ENCODE measurements around the gene POU4F3. TPM values are rescaled to one million over a fixed set of nuclear protein-coding genes. Genes with fewer than 3 reads are reported as not detected.
"Not testable (repeated sequence)": the region's sequence is repeated elsewhere in the genome, so short reads cannot be mapped to it uniquely, and the experiment has no call there.

The POU4F3 gene, protein sequence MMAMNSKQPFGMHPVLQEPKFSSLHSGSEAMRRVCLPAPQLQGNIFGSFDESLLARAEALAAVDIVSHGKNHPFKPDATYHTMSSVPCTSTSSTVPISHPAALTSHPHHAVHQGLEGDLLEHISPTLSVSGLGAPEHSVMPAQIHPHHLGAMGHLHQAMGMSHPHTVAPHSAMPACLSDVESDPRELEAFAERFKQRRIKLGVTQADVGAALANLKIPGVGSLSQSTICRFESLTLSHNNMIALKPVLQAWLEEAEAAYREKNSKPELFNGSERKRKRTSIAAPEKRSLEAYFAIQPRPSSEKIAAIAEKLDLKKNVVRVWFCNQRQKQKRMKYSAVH
- total RNA-seq, result not detected
- long read RNA-seq, result 0 reads

DNA sequence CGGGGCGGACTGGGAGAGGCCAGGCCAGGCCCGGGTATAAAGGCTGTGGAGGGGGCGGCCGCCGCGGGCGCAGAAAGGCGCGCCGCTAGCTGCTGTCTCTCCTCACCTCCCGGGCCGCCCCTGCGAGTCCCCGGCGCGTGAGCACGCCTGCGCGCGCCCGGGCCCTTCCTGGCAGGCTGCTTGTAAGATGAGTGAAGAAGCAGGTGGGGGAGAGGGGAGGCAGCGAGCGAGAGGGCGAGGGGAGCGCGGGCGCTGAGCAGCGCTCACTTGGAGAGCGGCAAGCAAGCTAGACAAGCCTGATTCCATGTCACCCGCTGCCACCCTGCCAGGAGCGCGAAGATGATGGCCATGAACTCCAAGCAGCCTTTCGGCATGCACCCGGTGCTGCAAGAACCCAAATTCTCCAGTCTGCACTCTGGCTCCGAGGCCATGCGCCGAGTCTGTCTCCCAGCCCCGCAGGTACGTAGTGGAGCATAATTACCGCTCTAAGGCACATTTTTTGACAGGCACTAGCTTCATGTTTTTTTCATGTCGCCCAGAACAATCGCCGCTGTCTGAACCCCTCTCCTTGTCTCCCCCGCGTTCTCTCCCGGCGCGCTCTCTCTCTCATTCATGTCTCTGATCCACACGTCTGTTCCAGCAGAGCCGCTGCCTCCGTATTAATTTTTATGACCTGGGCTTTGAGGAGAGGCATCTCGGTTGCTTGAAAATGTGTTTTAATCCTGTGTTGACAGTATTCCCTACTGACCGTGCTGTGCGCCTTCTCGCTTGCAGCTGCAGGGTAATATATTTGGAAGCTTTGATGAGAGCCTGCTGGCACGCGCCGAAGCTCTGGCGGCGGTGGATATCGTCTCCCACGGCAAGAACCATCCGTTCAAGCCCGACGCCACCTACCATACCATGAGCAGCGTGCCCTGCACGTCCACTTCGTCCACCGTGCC is at the start of gene POU4F3:
Gene POU4F3, plus strand, starts transcription at position 66 of the 941 bp plus-strand sequence. Its CDS starts 274 bp downstream, at position 340.
- ATAC-seq (no peak), DNase-seq (no peak)

DNA sequence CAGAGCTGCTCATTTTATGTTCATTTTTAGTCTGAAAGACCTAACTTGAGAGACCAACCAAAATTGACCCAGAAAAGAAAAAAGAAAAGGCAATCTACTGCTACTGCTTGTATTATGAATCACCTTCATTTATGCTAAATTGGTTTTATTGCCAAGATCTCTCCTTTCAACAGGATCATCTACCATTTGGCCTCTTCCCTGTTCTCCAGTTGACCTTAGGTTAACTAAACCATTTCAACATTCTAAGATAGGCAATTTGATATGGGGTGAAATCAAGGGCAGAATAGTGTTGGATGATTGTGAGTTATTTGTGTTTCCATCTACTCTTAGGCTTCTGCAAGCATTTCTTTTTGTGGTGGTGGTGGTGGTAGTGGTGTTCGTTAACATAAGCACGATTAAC is 48.3 kb upstream of the POU4F3 start:
- ATAC-seq, result no peak
- intact Hi-C loops (cut with DNase I, micrococcal nuclease), result loop anchor here in 1 of 2 donors (5.0 kb wide), 1 partner anchor 137 kb away; no protein-coding TSS in a partner anchor

More for the DNA sequence above, at the start of gene POU4F3:
- intact Hi-C loops (cut with DNase I, micrococcal nuclease), result no loop called here

DNA sequence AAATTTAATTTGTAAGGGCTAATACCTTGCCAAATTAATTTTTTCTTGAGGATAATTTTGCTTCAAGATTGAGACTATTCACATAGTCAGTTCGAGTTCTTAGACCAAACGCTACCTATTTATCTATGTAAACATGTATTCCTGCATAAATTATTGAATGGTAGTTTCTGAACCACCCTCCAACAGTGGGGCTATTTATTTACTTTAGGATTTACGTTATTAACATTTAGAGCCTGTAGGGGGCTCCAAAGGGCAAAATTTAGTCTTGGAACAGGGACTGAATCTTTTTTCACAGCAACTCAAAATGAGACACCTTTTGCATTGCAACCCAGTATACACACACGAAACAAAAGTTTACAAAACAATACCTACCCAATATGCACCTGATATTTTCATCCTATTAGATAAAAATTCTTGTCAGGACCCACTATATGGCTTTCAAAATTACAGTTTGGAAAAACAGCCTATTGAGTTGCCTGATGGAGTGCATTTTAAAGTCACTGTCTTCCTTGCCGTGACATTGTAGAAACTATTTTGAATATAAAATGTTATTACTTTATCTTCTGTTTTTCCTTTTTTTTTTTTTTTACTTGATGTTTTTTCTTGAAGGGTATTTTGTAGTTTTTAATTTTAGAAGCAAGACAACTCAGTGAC is 47.1 kb upstream of the POU4F3 start:
- DNase-seq, result no peak
- intact Hi-C loops (cut with DNase I, micrococcal nuclease), result loop anchor here in 1 of 2 donors (5.0 kb wide), 1 partner anchor 136 kb away; no protein-coding TSS in a partner anchor
- ATAC-seq, result peak; percentile 44

More for the DNA sequence above, 48.3 kb upstream of the POU4F3 start:
- DNase-seq, result no peak

DNA sequence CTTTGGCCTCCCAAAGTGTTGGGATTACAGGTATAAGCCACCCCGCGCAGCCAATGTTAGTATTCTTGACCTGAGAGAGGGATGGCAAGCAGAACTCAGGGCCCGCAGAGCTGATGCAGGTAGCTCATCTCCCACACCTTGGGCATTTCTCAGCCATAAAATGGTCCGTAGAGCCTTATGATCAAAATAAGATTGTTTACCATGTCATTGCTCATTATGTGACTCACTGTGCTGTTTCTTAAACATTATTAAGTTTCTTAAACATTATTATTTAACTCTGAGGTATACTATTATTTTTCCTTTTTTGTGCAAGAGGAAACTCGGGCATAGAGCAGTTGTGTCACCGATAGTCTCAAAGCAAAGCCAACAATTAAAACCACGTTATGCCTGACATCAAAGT is 42.4 kb upstream of the POU4F3 start:
- intact Hi-C loops (cut with DNase I, micrococcal nuclease), result no loop called here
- ATAC-seq (no peak), DNase-seq (no peak)

DNA sequence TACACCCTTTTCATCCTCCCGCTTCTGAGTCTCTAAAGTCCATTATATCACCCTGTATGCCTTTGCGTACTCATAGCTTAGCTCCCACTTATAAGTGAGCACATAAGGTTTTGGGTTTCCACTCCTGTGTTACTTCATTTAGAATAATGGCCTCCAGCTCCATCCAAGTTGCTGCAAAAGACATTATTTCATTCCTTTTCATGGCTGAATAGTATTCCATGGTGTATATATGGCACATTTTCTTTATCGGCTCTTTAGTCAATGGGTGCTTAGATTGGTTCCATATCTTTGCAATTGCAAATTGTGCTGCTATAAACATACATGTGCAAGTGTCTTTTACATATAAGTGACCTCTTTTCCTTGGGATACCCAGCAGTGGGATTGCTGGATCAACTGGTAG is 39.7 kb upstream of the POU4F3 start:
- intact Hi-C loops (cut with DNase I, micrococcal nuclease); DNase-seq; ATAC-seq: not testable (repeated sequence)

DNA sequence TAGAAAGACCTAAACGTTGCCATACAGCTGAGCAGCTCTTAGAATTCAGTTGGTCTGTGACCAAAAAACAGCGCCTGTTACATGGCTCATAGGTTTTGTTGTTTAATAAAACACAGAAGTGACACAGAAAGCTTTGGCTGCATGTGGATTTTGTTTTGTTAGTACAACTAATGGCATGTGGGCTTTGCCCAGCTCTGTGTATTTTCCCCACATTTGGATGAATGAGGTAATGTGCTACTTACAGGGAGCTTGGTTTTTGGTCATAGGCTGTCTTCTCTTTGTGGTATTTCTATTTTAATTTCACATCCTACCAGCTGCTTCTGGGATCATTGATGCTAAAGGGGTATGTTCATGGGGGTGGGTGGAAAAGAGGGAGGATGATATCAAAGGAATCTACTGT is 37.0 kb upstream of the POU4F3 start:
- intact Hi-C loops (cut with DNase I, micrococcal nuclease), result no loop called here
- DNase-seq (no peak), ATAC-seq (no peak)

DNA sequence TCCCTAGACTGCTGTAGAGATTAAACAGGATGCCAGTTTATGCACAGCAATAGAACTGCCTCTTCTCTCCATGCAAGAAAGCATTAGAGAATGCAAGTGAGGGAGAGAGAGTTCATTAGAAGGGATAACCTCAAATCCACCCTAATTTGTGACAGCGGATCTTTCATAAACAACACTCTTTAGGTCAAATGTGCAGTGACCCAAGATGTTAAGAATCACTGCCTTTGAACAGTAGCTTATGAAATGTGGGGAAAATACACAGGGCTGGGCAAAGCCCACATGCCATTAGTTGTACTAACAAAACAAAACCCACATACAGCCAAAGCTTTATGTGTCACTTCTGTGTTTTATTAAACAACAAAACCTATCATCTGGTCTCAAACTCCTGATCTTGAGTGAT is 36.2 kb upstream of the POU4F3 start:
- intact Hi-C loops (cut with DNase I, micrococcal nuclease), result no loop called here
- ATAC-seq (no peak), DNase-seq (no peak)

DNA sequence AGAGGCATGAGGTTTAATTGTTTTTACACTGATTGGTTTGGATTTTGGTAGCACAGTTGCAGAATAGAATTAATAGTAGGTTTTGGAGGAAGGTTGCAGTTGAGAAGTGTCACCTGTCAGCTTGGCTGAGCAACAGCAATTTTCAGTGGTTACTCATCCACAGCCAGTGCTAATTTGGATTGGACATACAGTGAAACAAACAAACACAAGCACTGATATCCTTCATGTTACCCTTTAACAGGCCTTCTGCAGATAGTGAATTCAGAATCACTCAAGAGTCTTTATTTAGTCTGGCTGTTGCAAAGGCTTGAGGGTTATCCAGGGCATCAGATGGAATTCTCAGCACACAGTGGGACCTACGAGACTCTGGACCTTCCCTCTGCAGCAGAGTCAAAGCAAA is 31.8 kb upstream of the POU4F3 start:
- no peak for ATAC-seq
- intact Hi-C loops (cut with DNase I, micrococcal nuclease), result no loop called here

DNA sequence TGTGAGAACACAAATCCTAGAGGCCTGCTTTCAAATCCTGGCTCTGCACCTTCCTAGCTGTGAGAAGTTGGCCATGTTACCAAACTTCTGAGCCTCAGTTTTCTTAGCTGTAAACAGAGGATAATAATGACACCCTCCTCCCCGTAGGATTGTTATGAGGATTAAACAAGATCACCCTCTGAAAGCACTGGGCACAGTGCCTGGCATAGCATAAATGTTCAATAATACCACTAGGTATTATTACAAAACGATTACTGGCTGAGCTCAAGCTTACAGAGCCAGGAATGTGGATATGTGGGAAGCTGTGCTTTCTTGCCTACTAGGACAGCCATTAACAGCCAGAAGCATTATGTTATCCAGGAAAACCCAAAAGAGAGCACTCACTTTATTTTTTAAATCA is 30.8 kb upstream of the POU4F3 start:
- intact Hi-C loops (cut with DNase I, micrococcal nuclease), result no loop called here
- no peak for DNase-seq
- ATAC-seq, result no peak

More for the DNA sequence above, 31.8 kb upstream of the POU4F3 start:
- no peak for DNase-seq

DNA sequence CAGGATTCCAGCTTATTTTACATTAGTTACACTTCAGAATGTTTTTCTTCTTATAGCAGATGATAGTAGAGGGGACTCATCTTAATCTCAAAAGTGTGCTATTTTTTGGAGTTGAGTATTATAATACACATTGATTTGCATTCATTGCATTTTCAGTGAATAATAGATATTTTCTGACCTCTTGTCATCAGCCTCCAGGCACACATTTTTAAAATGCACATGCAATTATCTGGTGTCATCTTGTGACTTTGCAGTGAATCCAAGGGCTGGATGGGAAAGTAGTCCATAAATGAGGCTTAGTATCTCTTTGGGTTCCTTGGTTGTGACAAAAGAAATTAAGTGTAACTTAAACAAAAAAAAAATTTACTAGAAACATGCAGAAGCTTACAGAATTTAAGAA is 28.1 kb upstream of the POU4F3 start:
- intact Hi-C loops (cut with DNase I, micrococcal nuclease), result no loop called here
- DNase-seq, result no peak
- ATAC-seq, result no peak

DNA sequence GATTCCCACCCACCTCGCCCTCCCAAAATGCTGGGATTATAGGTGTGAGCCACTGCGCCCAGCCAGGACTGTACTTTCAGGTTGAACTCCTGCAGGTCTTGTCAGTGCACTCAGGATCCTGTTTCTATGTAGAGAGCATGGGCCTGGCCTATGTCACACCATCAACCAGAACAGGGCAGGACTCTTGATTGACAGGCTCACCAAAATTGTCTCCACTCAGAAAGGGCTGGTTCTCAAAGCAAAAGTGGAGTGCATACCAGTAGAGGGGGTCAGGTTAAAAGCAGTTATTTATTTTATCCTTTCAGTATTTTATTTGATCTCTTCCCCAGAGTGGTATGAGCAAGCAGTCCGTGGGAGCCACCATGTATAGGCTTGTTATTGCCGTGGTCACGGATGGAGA is 27.4 kb upstream of the POU4F3 start:
- ATAC-seq (no peak), DNase-seq (no peak)
- intact Hi-C loops (cut with DNase I, micrococcal nuclease), result no loop called here

DNA sequence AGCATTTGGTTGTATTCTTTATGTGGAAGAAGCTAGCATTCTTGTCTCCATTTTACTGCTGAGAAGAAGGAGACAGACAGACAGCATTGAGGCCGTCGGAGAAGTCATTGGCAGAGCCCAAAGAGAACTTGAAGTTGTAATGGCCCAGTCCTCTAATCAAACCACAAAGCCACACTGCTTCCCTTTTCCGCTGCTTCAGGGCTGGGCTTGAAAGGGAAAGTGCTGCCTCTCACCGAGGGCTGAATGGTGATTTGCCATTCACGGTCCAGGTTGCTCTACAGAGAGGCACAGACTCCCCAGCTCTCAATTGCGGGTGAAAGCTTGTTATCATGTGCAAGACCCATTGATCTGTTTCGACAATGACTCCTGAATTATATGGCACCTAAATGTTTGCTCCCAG is 25.6 kb upstream of the POU4F3 start:
- DNase-seq (no peak), ATAC-seq (no peak)
- intact Hi-C loops (cut with DNase I, micrococcal nuclease), result no loop called here

DNA sequence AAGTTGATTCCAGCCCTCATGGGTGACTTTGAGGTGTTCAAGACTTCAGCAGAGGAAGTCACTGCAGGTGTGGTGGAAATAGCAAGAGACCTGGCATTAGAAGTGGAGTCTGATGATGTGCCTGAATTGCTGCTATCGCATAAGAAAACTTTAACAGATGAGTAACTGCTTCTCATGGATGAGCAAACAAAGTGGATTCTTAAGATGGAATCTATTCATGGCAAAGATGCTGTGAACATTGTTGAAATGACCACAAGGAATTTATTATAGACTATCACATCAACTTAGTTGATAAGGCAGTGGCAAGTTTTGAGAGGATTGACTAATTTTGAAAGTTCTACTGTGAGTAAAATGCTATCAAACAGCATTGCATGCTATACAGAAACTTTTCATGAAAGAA is 17.1 kb upstream of the POU4F3 start:
- ATAC-seq, result no peak
- intact Hi-C loops (cut with DNase I, micrococcal nuclease), result no loop called here

DNA sequence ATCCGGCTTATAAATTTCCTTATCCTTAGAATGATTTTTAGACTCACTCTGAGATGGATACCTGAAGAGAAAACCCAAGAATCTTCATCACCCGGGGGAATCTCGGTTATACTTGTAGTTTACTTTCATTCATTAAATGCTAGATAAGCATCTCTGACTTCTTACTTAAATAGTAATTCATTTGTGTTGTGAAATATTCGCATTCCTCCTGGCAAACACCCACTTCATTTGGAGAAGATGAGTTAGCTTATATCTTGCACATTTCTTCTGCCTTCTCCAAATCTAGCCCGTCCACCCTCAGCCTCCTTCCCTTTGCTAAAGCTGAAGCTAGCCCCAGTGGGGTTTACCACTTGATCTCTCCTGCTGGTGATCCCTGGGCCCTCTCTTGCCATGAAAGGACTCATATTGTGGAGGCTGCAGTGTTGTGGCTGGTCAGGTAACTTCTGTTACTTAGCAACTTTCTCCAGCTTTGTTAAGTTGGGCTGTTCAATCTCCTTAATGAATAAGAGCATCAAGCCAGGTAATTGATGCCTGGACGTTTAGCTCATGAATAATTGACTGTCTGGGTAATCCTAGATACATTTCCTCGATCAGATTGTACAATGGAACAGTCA is 11.3 kb upstream of the POU4F3 start:
- ATAC-seq (no peak), DNase-seq (no peak)
- intact Hi-C loops (cut with DNase I, micrococcal nuclease), result no loop called here

More for the DNA sequence above, 17.1 kb upstream of the POU4F3 start:
- DNase-seq, result no peak

DNA sequence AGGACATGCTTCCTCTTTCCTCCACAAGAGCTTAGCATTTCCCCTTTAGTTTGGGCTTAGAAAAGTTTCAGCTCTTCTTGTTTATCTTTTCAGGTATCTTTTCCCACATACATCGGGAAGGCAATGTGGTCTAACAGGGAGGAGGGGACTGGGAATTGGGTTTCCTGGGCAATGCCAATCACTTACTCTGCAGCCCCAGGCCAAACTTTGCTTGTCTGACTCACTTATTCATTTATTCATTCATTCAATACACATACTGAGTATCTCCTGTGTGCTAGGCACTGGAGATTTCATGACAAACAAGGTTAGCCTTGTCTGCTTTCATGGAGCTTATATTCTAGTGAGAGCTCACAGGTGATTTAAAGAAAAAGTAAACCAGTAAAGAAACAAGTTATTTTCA is 10.7 kb upstream of the POU4F3 start:
- no peak for ATAC-seq
- no peak for DNase-seq
- intact Hi-C loops (cut with DNase I, micrococcal nuclease), result no loop called here

DNA sequence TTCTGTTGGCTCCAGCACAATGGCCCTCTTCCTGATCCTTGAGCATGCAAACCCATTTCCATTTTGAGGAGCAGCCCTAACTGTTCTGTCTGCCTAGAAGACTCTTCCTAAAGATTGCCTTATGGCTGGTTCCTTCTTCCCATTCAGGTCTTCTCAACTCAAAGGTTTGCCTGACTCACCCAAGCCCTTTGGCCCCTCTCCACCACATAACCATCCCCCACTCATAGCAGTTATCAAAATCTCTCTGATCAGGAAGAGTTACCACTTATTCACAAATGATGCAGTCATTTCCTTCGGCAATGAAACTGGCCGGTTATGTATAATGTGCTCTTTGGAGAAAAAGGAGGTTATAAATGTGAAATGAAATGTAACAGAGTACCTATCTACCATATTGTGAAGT is 8.9 kb upstream of the POU4F3 start:
- DNase-seq, result no peak

DNA sequence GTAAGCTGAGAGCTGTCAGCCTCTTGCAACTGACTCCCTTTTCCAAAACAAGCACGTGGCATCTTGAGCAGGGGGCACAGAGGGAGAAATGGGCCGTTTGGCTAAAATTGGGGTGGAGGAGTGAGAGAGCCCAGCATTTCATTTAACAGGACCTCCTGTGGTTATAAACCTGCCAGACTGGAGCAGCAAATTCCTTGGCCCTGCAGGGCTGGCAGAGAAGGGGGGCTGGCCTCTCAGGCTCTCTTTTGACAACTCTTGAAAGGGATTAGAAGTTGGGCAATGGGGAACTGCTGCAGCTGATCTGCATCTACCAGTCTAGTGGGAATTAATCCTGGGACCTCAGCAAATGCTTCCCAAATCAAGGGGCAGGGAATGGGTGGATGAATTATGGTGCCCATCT is 7.2 kb upstream of the POU4F3 start:
- DNase-seq, result no peak
- no peak for ATAC-seq
- intact Hi-C loops (cut with DNase I, micrococcal nuclease), result no loop called here

More for the DNA sequence above, 8.9 kb upstream of the POU4F3 start:
- ATAC-seq, result no peak
- intact Hi-C loops (cut with DNase I, micrococcal nuclease), result no loop called here

DNA sequence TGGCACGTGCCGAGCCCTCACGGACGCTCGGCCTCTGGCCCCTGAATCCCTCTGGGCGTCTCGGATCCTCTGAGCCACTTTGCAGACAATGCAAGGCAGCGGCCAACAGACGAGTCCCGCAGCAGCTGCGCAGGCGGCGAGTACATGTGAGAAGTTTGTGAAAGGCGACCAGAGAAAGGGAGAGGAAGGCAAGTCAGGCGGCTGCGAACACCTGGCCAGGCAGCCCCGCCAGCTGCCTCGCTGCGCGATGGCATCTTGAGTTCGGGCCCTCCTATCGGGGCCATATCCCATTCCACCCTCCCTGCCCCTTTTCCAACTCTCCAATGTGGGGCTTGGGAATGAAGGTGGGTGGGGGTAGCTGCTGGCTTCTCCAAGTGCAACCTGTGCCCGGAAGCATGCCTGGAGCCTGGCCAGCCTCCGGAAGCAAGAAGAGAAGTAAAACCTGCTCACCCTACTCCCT is 4.5 kb upstream of the POU4F3 start:
- no peak for ATAC-seq
- DNase-seq, result no peak
- intact Hi-C loops (cut with DNase I, micrococcal nuclease), result no loop called here

DNA sequence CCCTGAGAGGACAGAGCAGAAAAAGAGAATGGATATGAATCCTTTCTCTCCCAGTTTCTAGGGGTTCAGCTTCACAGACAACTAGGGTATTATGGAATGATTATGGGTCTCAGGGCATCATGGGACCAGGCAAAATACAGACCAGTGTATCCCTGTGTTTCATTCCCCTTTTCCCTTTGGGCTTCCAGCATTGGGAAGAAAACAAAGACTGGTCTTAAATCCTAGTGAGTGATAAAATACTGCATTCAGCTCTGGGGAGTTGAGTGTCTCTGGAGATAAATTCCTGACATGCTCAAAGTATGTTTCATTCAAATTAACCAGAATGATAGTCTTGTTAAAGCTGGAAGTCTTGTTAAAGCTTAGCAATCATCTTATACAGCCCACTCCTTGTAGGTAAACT is 2.4 kb upstream of the POU4F3 start:
- ATAC-seq, result no peak
- intact Hi-C loops (cut with DNase I, micrococcal nuclease), result no loop called here
- DNase-seq, result no peak
